ENCODE data around the gene SMIM45.
A peak's percentile ranks its signal among the peaks of the same experiment; 100 is the strongest.

SMIM45 gene

GRCh38 chr22:41940832-41941765 is 10.9 kb upstream of the SMIM45 start:
- 50 to 58% (median 55%) methylated on average over 13 of the region's 13 CpGs for WGBS, 3 donors
- peak; percentile 77 to 95 (median 92) for TF ChIP-seq CTCF (IDR thresholded peaks at IDR 0.05)
- no peak for TF ChIP-seq POLR2A (IDR thresholded peaks at IDR 0.05)
- no peak for TF ChIP-seq EP300 (IDR thresholded peaks at IDR 0.05)
- H3K4me3 ChIP-seq = no peak overlapping the region
- no peak overlapping the region for H3K27ac ChIP-seq
- H3K36me3 ChIP-seq = no peaks in the 10 kb centered on the region
- H3K27me3 ChIP-seq = no peaks in the 10 kb centered on the region
- DNase-seq = peak; percentile 78 to 89 (median 87)
- intact Hi-C loops (cut with DNase I) = loop anchor here (2.0 to 10.0 kb wide), 4 partner anchors 116 to 244 kb away; partner anchors contain the start of gene MEI1 (in 2 of the 4)
- H3K4me1 ChIP-seq (ENCODE audit: insufficient read depth) = peaks cover 3% of the 10 kb centered on the region
- H3K9me3 ChIP-seq = no peaks in the 10 kb centered on the region

- intact Hi-C loops (cut with DNase I) = loop anchor here in 3 of 4 donors (5.0 to 10.0 kb wide), 3 partner anchors 119 to 246 kb away; partner anchors contain the start of gene MEI1 (in 2 of the 3)
- H3K27me3 ChIP-seq = no peaks in the 10 kb centered on the region
- 77 to 83% (median 81%) methylated on average over 9 of the region's 9 CpGs for WGBS, 3 donors
- H3K9me3 ChIP-seq = no peaks in the 10 kb centered on the region
- H3K27ac ChIP-seq = no peak overlapping the region
- H3K4me3 ChIP-seq = no peak overlapping the region
- TF ChIP-seq EP300 (IDR thresholded peaks at IDR 0.05) (no peak), POLR2A (IDR thresholded peaks at IDR 0.05) (no peak), CTCF (IDR thresholded peaks at IDR 0.05) (no peak)
- H3K4me1 ChIP-seq (ENCODE audit: insufficient read depth) = peaks cover 4% of the 10 kb centered on the region
- no peaks in the 10 kb centered on the region for H3K36me3 ChIP-seq
- no peak for DNase-seq
These were observed 8.2 kb upstream of the SMIM45 start for GRCh38 chr22:41943661-41944209.

GRCh38 chr22:41946629-41947423 is 5.1 kb upstream of the SMIM45 start, which contains the start of gene CENPM:
TSS of gene CENPM (minus strand) at chr22:41947152. CDS start at chr22:41947076, 76 bp downstream.
- H3K27ac ChIP-seq = no peak within 1 kb of the TSS
- peaks cover 4% of the 10 kb centered on the region for H3K4me1 ChIP-seq (ENCODE audit: insufficient read depth)
- no peaks in the 10 kb centered on the region for H3K36me3 ChIP-seq
- H3K4me3 ChIP-seq = peak within 1 kb of the TSS; percentile 76
- no peak for TF ChIP-seq POLR2A (IDR thresholded peaks at IDR 0.05)
- no peak for TF ChIP-seq CTCF (IDR thresholded peaks at IDR 0.05)
- no peak for TF ChIP-seq EP300 (IDR thresholded peaks at IDR 0.05)
- no peaks in the 10 kb centered on the region for H3K9me3 ChIP-seq
- H3K27me3 ChIP-seq = no peaks in the 10 kb centered on the region
- intact Hi-C loops (cut with DNase I) = loop anchor here in 2 of 4 donors (10.0 kb wide), 1 partner anchor 122 kb away; no protein-coding TSS in a partner anchor
- DNase-seq = peak; percentile 84 to 93 (median 89)
- 1 to 2% (median 2%) methylated on average over 50 to 56 of the region's 56 CpGs for WGBS, 3 donors

Data from ovary (tissue), 7 donors.